Measurements from ENCODE around the gene ST3GAL2.
"Not testable (repeated sequence)": the region's sequence is repeated elsewhere in the genome, so short reads cannot be mapped to it uniquely, and the experiment has no call there.

Gene ST3GAL2

GRCh38 chr16:70453892-70454221, 15.0 kb upstream of the ST3GAL2 start:
- Histone ChIP-seq H3K27me3 (ENCODE audit: insufficient read depth, poor library complexity, severe bottlenecking) (no peaks in the 10 kb centered on the region), H3K36me3 (ENCODE audit: low read depth) (no peaks in the 10 kb centered on the region), H3K4me3 (ENCODE audit: severe bottlenecking) (peak overlapping the region; percentile 92), H3K9me3 (ENCODE audit: severe bottlenecking) (no peaks in the 10 kb centered on the region), H3K27ac (ENCODE audit: poor library complexity, severe bottlenecking) (peak overlapping the region; percentile 61), H3K4me1 (ENCODE audit: insufficient read depth, poor library complexity, severe bottlenecking) (peaks cover 4% of the 10 kb centered on the region)
- DNase-seq (ENCODE audit: low spot score) (no peak), ATAC-seq (ENCODE audit: low read depth) (no peak)
- TF ChIP-seq CTCF (IDR thresholded peaks at IDR 0.05; ENCODE audit: poor library complexity, severe bottlenecking) = no peak

GRCh38 chr16:70453117-70453891, 14.4 kb upstream of the ST3GAL2 start:
- Histone ChIP-seq H3K4me3 (ENCODE audit: severe bottlenecking) (peak overlapping the region; percentile 92), H3K9me3 (ENCODE audit: severe bottlenecking) (no peaks in the 10 kb centered on the region), H3K27ac (ENCODE audit: poor library complexity, severe bottlenecking) (peak overlapping the region; percentile 61), H3K4me1 (ENCODE audit: insufficient read depth, poor library complexity, severe bottlenecking) (peaks cover 4% of the 10 kb centered on the region), H3K36me3 (ENCODE audit: low read depth) (no peaks in the 10 kb centered on the region), H3K27me3 (ENCODE audit: insufficient read depth, poor library complexity, severe bottlenecking) (no peaks in the 10 kb centered on the region)
- no peak for TF ChIP-seq CTCF (IDR thresholded peaks at IDR 0.05; ENCODE audit: poor library complexity, severe bottlenecking)
- DNase-seq (ENCODE audit: low spot score) (no peak), ATAC-seq (ENCODE audit: low read depth) (no peak)

- not testable (repeated sequence) for ATAC-seq (ENCODE audit: low read depth); H3K36me3 ChIP-seq (ENCODE audit: low read depth); H3K27me3 ChIP-seq (ENCODE audit: insufficient read depth, poor library complexity, severe bottlenecking); H3K27ac ChIP-seq (ENCODE audit: poor library complexity, severe bottlenecking); H3K9me3 ChIP-seq (ENCODE audit: severe bottlenecking); H3K4me3 ChIP-seq (ENCODE audit: severe bottlenecking); DNase-seq (ENCODE audit: low spot score); H3K4me1 ChIP-seq (ENCODE audit: insufficient read depth, poor library complexity, severe bottlenecking)
Measured at GRCh38 chr16:70451004-70451340, 12.1 kb upstream of the ST3GAL2 start.

- DNase-seq (ENCODE audit: low spot score) = not testable (repeated sequence)
Measured at GRCh38 chr16:70450142-70451003, 11.5 kb upstream of the ST3GAL2 start.

GRCh38 chr16:70448075-70448474, 9.2 kb upstream of the ST3GAL2 start:
- no peak for ATAC-seq (ENCODE audit: low read depth)

More at GRCh38 chr16:70450142-70451003, 11.5 kb upstream of the ST3GAL2 start:
- not testable (repeated sequence) for H3K36me3 ChIP-seq (ENCODE audit: low read depth); H3K4me1 ChIP-seq (ENCODE audit: insufficient read depth, poor library complexity, severe bottlenecking); ATAC-seq (ENCODE audit: low read depth); H3K9me3 ChIP-seq (ENCODE audit: severe bottlenecking); H3K27ac ChIP-seq (ENCODE audit: poor library complexity, severe bottlenecking); H3K27me3 ChIP-seq (ENCODE audit: insufficient read depth, poor library complexity, severe bottlenecking); H3K4me3 ChIP-seq (ENCODE audit: severe bottlenecking)

More at GRCh38 chr16:70448075-70448474, 9.2 kb upstream of the ST3GAL2 start:
- no peak for DNase-seq (ENCODE audit: low spot score)
- no peak overlapping the region for H3K4me3 ChIP-seq (ENCODE audit: severe bottlenecking)
- H3K9me3 ChIP-seq (ENCODE audit: severe bottlenecking) = no peaks in the 10 kb centered on the region
- H3K36me3 ChIP-seq (ENCODE audit: low read depth) = no peaks in the 10 kb centered on the region
- H3K27me3 ChIP-seq (ENCODE audit: insufficient read depth, poor library complexity, severe bottlenecking) = no peaks in the 10 kb centered on the region
- no peaks in the 10 kb centered on the region for H3K4me1 ChIP-seq (ENCODE audit: insufficient read depth, poor library complexity, severe bottlenecking)
- TF ChIP-seq CTCF (IDR thresholded peaks at IDR 0.05; ENCODE audit: poor library complexity, severe bottlenecking) = no peak
- no peak overlapping the region for H3K27ac ChIP-seq (ENCODE audit: poor library complexity, severe bottlenecking)
